Ishikawa (cell line): ENCODE results near the gene EPN2.

Source experiments
- CEBPB ChIP-seq: IDR thresholded peaks from 2 replicates; pipeline ENCODE4 v1.6.1; 2012
- CREB1 ChIP-seq: IDR thresholded peaks from 2 replicates; pipeline ENCODE4 v1.6.1; 2012; ENCODE audit warnings: low read depth
- EP300 ChIP-seq: IDR thresholded peaks from 2 replicates; pipeline ENCODE4 v1.6.1; 2012; ENCODE audit warnings: borderline replicate concordance
- NFIC ChIP-seq: IDR thresholded peaks from 2 replicates; pipeline ENCODE4 v1.6.1; 2012
- RAD21 ChIP-seq: IDR thresholded peaks from 2 replicates; pipeline ENCODE4 v1.6.1; 2012; ENCODE audit warnings: low read depth
- TAF1 ChIP-seq: IDR thresholded peaks from 2 replicates; pipeline ENCODE4 v1.6.1; 2012; ENCODE audit warnings: low read depth, mild to moderate bottlenecking
- TCF12 ChIP-seq: IDR thresholded peaks from 2 replicates; pipeline ENCODE4 v1.6.1; 2012; ENCODE audit warnings: low read depth
- TEAD4 ChIP-seq: IDR thresholded peaks from 2 replicates; pipeline ENCODE4 v1.6.1; 2012
- YY1 ChIP-seq: IDR thresholded peaks from 2 replicates; pipeline ENCODE4 v1.6.1; 2012; ENCODE audit warnings: low read depth
- ZBTB7A ChIP-seq: IDR thresholded peaks from 2 replicates; pipeline ENCODE4 v1.6.1; 2012; ENCODE audit warnings: low read depth
- TF ChIP-seq, protein P1 (sequence below): IDR thresholded peaks from 2 replicates; pipeline ENCODE4 v1.6.1; 2012; ENCODE audit warnings: low read depth, mild to moderate bottlenecking
- TF ChIP-seq, protein P2 (sequence below): IDR thresholded peaks from 2 replicates; pipeline ENCODE4 v1.6.1; 2012

DNA sequence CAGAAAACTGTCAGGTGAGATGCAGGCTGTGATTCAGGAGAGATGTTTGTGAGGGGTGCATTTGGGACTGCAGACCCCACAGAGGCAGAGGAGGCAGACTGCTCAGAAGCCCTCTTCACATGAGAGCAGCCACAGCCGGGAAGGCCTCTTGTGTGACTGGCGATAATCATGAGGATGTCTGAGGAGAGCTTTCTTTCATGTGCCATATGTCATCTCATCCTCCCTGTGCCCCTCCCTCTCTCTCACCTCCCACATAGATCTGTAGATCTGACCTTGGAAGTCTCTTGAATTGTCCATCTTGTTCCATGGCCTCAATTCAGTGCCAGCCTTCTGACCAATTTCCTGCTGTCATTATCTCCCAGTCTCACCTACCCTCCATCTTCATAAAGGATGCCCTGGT is 50.5 kb downstream of the EPN2 start:
- TF ChIP-seq TEAD4 (no peak), YY1 (no peak), TCF12 (no peak), NFIC (no peak), CEBPB (no peak), RAD21 (no peak), EP300 (no peak), TAF1 (no peak), CREB1 (no peak), ZBTB7A (no peak)
- TF ChIP-seq, protein P1, sequence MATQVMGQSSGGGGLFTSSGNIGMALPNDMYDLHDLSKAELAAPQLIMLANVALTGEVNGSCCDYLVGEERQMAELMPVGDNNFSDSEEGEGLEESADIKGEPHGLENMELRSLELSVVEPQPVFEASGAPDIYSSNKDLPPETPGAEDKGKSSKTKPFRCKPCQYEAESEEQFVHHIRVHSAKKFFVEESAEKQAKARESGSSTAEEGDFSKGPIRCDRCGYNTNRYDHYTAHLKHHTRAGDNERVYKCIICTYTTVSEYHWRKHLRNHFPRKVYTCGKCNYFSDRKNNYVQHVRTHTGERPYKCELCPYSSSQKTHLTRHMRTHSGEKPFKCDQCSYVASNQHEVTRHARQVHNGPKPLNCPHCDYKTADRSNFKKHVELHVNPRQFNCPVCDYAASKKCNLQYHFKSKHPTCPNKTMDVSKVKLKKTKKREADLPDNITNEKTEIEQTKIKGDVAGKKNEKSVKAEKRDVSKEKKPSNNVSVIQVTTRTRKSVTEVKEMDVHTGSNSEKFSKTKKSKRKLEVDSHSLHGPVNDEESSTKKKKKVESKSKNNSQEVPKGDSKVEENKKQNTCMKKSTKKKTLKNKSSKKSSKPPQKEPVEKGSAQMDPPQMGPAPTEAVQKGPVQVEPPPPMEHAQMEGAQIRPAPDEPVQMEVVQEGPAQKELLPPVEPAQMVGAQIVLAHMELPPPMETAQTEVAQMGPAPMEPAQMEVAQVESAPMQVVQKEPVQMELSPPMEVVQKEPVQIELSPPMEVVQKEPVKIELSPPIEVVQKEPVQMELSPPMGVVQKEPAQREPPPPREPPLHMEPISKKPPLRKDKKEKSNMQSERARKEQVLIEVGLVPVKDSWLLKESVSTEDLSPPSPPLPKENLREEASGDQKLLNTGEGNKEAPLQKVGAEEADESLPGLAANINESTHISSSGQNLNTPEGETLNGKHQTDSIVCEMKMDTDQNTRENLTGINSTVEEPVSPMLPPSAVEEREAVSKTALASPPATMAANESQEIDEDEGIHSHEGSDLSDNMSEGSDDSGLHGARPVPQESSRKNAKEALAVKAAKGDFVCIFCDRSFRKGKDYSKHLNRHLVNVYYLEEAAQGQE = no peak
- TF ChIP-seq, protein P2, sequence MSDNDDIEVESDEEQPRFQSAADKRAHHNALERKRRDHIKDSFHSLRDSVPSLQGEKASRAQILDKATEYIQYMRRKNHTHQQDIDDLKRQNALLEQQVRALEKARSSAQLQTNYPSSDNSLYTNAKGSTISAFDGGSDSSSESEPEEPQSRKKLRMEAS = no peak
